Activated T-cell treated with anti-CD3 and anti-CD28 coated beads for 4 hours (primary cell): ENCODE data around the gene IL1RN.

Source experiments
- DNase-seq: peaks from one replicate; pipeline ENCODE4 v3.0.0-alpha.2; 2020

Gene IL1RN

DNA sequence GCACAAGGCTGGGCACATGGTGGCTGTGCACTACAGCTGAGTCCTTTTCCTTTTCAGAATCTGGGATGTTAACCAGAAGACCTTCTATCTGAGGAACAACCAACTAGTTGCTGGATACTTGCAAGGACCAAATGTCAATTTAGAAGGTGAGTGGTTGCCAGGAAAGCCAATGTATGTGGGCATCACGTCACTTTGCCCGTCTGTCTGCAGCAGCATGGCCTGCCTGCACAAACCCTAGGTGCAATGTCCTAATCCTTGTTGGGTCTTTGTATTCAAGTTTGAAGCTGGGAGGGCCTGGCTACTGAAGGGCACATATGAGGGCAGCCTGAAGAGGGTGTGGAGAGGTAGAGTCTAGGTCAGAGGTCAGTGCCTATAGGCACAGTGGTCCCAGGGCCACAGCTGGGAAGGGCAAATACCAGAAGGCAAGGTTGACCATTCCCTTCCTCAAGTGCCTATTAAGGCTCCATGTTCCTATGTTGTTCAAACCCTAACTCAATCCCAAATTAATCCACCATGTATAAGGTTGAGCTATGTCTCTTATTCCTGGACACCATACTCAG lies 2.2 kb downstream of the IL1RN start:
- no peak for DNase-seq

DNA sequence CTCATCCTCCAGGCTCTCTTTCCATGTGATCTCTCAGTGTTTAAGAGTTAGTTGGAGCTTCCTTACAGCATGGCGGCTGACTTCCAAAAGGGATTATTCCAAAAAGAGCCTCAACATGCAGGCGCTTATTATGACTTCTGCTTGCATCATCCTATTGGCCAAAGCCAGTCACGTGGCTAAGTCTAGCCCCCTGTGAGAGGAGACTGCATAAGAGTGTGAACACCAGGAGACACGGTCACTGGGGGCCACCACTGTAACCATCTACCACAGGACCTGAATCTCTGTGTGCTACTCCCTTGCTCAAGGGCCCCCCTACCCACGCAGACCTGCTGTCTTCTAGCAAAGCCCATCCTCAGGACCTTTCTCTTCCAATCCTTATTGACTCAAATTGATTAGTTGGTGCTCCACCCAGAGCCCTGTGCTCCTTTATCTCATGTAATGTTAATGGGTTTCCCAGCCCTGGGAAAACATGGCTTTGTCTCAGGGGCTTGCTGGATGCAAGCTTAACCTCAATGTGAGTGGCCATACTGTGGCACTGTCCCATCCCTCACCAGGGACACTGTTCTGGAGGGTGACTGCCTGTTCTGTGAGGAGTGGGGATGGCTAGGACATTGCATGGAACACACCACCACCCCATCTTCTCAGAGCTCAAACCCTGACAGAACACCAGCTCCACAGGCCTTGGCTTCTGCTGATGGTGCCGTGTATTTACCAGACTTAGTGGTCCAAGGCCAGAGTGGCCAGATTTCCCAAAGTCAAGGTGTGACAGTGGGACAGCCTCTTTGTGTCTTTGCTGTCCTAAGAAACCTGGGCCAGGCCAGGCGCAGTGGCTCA lies 4.2 kb downstream of the IL1RN start:
- no peak for DNase-seq

DNA sequence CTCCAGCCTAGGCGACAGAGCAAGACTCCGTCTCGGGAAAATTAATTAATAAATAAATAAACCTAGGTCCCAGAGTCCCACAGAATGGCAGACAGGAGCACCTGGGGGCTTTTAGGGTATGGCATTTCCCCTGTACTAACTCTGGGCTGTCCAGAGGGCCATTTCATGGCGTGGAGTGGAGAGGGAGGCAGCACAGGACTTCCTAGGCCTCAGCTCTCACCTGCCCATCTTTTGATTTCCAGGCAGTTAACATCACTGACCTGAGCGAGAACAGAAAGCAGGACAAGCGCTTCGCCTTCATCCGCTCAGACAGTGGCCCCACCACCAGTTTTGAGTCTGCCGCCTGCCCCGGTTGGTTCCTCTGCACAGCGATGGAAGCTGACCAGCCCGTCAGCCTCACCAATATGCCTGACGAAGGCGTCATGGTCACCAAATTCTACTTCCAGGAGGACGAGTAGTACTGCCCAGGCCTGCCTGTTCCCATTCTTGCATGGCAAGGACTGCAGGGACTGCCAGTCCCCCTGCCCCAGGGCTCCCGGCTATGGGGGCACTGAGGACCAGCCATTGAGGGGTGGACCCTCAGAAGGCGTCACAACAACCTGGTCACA lies 5.1 kb downstream of the IL1RN start:
- DNase-seq = no peak

DNA sequence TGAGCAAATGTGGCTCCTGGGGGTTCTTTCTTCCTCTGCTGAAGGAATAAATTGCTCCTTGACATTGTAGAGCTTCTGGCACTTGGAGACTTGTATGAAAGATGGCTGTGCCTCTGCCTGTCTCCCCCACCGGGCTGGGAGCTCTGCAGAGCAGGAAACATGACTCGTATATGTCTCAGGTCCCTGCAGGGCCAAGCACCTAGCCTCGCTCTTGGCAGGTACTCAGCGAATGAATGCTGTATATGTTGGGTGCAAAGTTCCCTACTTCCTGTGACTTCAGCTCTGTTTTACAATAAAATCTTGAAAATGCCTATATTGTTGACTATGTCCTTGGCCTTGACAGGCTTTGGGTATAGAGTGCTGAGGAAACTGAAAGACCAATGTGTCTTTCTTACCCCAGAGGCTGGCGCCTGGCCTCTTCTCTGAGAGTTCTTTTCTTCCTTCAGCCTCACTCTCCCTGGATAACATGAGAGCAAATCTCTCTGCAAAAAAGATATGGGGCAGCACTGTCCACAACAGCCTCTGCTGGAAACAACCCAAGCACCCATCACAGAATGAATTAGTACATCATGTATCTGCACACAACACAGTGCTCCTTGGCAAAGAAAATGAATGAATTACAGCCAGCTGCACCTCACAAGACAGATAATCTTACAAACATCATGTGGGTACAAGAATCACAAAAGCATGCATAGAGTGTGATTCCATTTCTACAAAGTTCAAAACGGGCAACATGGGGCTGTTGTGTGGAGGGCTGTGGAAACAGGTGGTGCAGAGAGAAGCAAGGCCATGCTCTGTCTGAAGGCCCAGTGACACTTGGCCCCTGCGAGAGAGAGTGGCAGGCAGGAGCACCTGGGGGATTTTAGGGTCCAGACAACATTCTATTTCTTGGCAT lies 6.6 kb downstream of the IL1RN start:
- no peak for DNase-seq

DNA sequence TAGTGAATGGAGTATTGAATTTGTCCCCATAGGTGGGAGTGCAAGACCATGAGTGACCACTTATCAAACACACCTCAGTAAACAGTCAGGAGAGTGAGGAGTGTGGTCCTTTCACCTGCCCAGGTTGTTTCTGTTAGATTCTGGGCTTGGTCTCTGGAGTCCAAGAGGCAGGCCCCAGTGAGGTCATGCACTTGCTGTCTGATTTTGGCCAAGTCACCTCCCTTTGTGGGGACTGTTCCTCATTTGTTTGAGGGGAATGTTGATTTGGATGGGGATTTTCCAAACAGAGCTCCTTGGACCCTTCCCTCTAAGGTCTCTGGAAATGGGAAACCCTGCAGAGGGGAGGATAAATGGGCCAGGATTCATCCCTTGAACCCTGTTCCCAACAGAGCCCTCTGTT lies 7.3 kb downstream of the IL1RN start:
- DNase-seq = no peak

DNA sequence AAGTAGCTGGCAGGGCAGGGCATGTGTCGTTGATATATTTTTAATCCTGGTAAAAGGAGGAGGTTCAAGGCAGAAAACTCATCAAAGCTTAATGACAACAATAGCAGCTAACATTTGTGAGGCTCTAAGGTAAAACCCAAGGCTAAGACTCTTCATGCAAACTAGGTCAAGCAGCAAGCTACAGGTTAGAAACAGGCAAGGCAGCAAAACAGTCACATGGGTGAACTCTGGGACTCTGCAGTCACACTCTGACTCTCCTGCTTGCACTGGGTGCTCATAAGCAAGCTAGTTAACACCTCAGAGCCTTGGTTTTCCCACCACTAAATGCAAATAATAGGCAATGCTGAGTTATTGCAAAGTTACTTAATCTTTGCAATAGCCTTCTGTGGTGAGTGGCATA lies 7.9 kb downstream of the IL1RN start:
- no peak for DNase-seq

DNA sequence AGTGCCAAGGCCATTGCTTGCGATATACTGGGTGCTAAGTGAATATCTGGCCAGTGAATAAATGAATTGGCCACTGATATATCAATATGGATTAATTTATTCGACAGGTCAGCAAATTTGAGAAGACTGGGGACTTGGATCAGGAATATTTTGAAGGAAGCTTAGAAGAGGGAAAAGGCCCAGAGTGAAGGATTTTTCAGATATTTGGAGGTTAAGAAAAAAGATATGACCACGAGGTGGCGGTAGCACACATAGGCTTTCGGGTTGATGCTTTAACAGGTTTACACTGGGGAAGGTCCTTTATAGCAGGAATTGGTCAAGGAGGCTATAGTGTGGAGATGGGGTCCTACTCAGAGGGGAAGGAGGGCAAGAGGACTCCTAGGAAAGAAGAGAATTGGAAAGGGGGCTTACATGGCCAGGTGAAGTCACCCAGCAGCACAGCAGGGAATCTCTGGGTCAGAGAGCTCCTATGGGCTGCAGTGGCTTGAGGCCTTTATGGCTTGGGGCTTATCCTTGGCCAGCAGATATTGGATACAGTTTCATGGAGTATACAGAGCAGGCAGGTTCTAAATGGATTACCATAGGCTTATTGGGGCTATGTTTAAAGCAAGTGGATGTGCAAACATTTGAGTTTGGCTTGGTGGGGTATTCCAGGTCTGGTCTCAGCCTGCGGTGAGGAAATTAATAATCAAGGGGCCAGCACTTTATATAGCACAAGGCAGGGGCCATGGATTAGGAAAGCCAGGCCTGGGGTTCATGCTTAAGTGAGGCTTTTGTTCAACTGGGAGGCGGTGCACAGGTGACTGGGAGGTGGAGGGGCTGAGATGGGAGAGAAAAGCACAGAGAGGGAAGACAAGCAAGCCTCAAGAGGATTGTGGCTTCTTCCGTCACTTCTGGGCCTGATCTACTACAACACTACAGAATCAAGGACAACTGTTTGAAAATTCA lies 9.7 kb downstream of the IL1RN start:
- no peak for DNase-seq

DNA sequence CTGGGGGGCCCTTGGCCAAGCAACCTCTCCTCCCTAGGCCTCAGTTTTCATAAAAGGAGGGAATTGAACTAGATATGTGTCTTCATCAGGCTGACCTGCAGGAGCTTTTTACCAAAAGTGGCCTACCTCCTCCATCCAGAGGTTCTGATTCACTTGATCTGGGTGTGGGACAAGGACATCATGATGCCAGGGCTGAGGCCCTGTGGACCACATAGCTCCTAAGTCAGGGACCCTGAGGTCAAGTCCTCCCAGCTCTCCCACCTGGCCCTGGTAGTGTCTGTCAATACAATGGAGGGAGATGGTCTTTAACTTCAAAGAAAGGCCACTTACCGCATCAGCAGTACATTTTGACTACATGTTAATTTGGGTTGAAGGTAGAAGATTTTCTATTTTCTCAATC lies 10.4 kb downstream of the IL1RN start:
- DNase-seq = no peak

DNA sequence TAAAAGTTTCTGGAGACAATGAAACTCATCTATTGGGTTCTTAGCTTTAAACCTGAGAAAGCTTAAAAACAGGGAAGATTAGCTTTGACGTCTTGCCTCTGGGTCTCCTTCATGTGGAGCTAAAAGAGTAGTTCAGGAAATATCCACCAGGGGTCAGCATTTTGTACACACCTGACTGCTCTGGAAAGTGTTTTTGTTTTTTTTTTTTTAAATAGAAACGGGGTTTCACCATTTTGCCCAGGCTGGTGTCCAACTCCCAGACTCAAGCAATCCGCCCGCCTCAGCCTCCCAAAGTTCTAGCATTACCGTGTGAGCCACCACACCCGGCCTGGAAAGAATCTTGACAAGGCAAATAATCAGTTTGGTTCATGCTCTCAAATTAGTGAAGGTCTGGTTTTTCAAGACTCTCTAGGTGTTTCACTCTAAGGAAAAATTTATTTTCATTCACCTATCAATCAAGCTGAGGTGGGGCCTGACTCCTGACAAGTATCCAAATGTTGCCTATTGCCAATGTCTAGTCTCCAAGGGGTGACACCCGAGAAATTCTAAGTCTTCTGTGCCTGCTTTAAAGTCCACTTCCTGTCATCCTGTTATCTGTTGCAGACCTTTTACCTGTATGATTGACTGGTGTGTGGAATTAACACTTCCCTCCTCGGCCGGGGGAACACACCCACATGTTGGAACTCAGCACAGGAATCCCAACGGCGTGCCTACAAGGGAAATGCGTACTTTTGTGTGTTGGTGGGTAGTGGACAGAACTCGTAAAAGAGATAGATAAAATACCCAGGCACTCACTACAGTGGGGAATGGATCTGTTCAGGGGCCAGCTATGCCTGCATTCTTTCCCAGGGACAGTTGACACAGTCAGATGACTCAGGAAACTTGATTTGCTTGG lies 11.3 kb downstream of the IL1RN start:
- DNase-seq = peak; percentile 54

DNA sequence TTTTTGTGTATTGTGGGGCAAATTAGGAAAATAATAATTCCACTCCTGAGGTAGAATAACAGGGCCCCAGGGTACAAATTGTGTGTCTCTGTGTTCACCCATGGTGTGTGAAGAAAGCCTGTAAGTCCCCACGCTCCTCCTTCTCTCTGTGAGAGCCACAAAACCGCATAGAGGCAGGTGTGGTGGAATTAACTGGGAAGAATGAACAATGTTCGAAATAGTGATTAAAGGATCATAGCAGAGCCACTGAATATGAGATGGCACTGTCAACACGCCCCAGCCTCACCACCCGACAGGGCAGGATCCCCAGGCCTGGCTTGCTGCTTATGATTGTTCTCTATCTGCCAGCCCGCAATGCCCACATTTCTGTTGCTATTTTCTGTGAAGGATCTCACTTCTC lies 14.1 kb downstream of the IL1RN start:
- no peak for DNase-seq

DNA sequence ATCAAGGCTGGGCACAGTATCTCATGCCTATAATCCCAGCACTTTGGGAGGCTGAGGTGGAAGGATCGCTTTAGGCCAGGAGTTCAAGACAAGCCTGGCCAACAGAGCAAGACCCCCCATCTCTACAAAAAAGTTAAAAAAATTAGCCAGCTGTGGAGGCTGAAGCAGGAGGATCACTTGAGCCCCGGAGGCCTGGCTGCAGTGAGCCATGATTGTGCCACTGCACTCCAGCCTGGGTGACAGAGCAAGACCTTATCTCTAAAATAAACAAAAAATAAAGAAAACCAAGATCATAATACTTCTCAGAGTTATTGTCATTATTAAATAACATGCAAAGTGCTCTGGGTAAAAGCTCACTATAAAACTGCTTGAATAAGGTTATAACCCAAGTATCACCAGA lies 14.9 kb downstream of the IL1RN start:
- DNase-seq = no peak

DNA sequence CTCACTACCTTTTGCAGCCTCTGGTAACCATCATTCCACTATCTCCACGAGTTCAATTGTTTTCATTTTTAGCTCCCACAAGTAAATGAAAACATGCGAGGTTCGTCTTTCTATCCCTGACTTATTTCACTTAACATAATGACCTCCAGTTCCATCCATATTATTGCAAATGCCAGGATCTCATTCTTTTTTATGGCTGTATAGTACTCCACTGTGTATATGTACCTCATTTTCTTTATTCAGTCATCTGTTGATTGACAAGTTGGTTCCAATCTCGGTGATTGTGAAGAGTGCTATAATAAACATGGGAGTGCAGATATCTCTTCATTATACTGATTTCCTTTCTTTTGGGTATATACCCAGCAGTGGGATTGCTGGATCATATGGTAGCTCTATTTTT lies 16.9 kb downstream of the IL1RN start:
- no peak for DNase-seq

DNA sequence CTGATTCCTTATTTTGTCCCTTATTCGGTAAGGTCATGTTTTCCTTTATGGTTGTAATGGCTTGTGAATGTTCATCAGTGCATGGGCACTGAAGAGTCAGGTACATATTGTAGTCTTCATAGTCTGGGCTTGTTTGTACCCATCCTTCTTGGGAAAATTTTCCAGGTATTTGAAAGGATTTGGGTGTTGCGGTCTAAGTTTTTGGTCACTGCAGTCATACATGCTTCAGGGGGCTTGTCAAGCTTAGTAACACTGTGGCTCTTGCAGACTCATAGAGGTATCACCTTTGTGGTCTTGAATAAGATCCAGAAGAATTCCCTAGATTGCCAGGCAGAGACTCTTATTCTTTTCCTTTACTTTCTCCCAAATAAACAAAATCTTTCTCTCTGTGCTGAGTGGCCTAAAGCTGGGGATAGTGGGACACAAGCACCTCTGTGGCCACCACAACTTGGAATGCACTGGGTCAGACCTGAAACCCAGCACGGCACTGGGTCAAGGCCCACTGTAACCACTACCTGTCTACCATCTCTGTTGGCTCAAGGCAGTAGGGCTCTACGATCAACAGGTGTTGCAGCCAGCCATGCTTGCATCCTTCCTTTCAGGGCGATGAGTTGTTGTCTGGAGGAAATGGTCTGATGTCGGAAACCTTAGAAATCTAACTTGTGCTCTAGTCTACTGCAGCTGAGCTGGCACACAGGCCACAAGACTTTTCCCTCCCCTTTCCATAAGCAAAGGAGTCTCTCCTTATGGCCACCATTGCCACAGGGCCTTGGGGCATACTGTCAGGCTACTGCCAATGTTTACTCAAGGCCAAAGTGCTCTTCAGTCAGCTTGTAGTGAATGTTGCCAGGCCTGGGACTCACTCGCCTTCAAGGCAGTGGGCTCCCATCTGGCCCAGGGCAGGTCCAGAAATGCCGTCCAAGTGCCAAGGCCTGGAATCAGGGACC lies 21.5 kb downstream of the IL1RN start:
- DNase-seq = no peak

DNA sequence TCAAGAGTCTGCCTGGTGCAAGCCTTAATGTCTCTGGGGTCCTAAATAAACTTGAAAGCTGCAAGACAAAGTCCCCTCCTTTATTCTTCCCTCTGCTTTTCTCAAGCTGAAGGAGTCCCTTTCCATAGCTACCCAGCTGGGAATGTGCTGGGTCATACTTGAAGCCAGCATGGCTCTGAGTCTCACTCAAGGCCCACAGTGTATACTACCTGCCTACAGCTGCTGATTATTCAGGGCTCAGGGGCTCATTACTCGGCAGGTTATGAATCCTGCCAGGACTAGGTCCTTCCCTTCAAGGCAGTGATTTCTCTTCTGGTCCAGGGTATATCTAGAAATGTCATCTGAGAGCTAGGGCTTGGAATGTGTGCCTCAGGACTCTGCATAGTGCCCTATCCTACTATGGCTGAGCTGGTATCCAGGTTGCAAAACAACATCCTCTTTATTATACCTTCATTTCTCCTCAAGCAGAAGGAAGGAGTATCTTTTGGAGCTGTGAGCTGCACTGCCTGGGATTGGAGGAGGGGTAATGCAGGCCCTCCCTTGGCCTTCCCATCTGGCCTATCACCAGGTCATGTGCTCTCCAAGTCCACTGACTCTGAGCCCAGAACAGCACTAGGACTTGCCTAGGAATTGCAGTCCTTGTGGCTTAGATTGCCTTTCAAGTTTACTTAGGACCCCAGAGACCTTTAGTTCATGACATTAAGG lies 22.3 kb downstream of the IL1RN start:
- DNase-seq = no peak

DNA sequence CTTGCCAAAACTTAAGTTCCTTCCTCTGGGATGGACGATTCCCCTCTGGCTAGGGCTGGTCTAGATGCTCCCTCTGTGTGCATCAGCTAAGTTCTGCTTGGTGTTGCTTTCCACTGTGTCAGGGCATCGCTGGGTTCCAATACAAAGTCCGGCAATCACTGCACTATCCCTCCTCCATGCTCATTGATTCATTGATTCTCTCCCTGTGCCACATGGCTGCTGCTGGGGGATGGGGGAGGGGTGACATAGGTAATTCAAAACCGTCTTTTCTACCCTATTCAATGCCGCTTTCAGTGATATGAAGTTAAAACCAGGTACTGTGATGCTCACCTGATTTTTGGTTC lies 22.8 kb downstream of the IL1RN start:
- DNase-seq = no peak

DNA sequence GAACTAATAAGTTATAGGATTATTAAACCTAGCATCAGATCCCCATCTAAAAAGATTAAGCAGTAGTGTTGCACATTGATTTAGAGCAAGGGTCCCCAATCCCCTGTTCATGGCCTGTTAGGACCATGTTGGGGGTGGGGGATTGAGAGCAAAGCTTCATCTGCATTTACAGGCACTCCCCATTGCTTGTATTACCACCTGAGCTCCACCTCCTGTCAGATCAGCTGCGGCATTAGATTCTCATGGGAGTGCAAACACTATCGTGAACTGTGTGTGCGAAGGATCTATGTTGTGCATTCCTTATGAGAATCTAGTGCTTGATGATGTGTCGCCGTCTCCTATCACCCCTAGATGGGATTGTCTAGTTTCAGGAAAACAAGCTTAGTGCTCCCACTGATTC lies 27.9 kb downstream of the IL1RN start:
- no peak for DNase-seq

DNA sequence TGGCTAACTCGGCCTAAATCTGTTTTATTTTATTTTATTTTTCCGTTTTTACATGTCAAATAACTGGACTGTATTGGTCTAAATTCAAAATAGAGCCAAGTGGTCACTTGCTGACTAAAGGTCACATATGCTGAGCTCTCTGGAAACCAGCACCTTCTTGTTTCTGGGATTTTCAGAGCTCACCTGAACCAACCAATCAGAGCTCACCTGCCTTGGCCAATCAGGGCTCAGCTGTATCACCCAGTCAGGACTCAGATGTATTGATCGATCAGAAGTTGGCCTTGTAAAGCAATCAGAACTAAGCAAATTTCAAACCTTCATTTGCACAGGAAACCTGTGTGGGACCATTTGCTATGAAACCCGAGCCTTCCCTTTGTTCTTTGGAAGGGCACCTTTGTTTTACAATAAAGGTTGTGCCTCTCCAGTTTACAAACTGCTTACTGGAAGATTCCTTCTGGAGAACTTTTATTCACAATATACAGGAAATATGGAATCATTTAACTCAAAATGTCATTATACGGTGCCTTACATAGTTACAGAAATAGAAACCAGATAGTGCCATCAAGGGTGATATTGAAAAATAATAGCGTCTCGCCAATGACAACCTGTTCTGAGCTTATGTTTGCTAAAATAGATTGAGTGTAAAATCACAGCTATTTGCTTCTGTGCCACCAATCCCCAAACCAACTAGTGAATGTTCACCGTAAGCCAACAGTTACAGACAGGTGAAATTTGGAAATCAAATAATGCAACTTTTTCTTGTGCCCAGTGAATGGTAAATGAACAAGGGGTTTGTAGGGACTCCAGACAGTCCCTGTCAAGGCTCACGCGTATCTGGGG lies 29.1 kb downstream of the IL1RN start:
- no peak for DNase-seq

DNA sequence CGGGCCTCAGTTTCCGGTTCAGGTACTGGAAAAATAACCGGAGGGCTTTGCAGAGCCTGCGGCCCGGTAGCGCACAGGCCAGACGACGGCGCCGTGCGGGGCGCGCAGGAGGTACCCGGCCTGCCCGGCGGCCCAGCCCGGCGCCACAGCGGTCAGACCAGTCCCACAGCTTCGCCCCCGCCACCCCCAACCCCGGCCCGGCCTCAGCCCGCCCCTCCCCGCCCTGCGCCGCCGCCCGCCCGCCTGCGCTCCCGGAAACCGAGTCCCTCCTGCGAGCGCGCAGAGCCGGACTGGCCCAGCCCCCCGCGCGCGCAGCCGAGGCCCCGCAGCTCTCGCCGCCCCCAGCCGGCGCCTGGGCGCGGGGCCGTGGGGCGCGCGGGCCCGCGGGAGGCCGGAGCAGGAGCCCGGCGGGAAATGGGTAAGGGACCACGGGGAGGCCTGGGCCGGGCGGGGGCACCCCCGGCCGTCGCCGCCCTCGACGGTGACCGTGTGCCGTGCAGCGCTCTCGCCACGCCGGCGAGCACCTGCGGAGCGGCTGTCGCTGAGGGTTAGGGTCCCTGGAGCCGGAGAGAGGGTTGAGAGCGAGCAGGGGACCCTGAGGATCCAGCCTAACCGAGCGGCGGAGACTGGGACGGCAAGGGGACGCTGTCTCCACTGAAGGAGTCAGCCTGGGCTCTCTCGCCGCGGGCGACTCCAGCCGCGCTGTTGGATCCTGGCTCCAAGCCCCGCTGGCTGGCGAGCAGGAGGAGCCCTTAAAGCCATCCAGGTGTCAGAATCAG lies 29.9 kb downstream of the IL1RN start:
- no peak for DNase-seq
